Suprapubic skin (tissue), 3 donors: ENCODE measurements around the gene PASK.

Experiments
- CTCF ChIP-seq, 2 donors: fragments of 200-600 bp in 1 of 2; fragments of 450-650 bp in 1 of 2; sonication (generic) in 1 of 2; IDR thresholded peaks; one replicate each; pipeline ENCODE4 v1.5.1; 2016 to 2019; ENCODE audit warnings: antibody characterized with exemption in 2 of 2, mild to moderate bottlenecking in 1 of 2, moderate library complexity in 1 of 2
- EP300 ChIP-seq: sonication (generic); formaldehyde crosslinking; IDR thresholded peaks from one replicate; pipeline ENCODE4 v1.6.1; 2017; ENCODE audit warnings: antibody characterized with exemption
- POLR2A ChIP-seq, 2 donors: fragments of 450-650 bp; IDR thresholded peaks; one replicate each; pipeline ENCODE4 v1.6.1; 2017; ENCODE audit warnings: antibody characterized with exemption in 2 of 2, mild to moderate bottlenecking in 2 of 2, moderate library complexity in 2 of 2

GRCh38 chr2:241135737-241136136, 13.5 kb downstream of the PASK start:
- no peak for TF ChIP-seq CTCF (IDR thresholded peaks at IDR 0.05)
- TF ChIP-seq EP300: no peak
- TF ChIP-seq POLR2A (IDR thresholded peaks at IDR 0.05): no peak
